HL-60 (cell line): Measurements from ENCODE around the gene PDE6B.

Experiments used
- DNase-seq, 2 experiments: peaks; one replicate each; pipeline ENCODE4 v3.0.0-alpha.2; 2010 to 2020; ENCODE audit warnings: low read depth in 1 of 2, low spot score in 1 of 2
- H3K27ac ChIP-seq: fragments of 250-450 bp; sonication (Bioruptor Pico); replicated peaks from 2 replicates; pipeline ENCODE4 v1.5.1; 2020; ENCODE audit warnings: mild to moderate bottlenecking, moderate library complexity
- H3K27me3 ChIP-seq: fragments of 250-450 bp; sonication (Bioruptor Pico); 2 replicates; pipeline ENCODE4 v1.5.1; 2021; ENCODE audit warnings: mild to moderate bottlenecking, moderate library complexity; ENCODE audit not compliant: insufficient read depth, poor library complexity, severe bottlenecking
- H3K4me3 ChIP-seq: replicated peaks from 2 replicates; pipeline ENCODE4 v1.5.1; 2011; ENCODE audit warnings: mild to moderate bottlenecking, control low read depth, low read length; ENCODE audit not compliant: insufficient read depth
- CTCF ChIP-seq: IDR thresholded peaks from one replicate; pipeline ENCODE4 v1.5.1; 2011; ENCODE audit warnings: low read length, control low read depth, inconsistent platforms; ENCODE audit not compliant: insufficient read depth
- GABPA ChIP-seq: IDR thresholded peaks from 2 replicates; pipeline ENCODE4 v1.6.1; 2012; ENCODE audit warnings: low read depth
- POLR2AphosphoS5 ChIP-seq: IDR thresholded peaks from 2 replicates; pipeline ENCODE4 v1.6.1; 2012; ENCODE audit warnings: low read depth
- SPI1 ChIP-seq: IDR thresholded peaks from 2 replicates; pipeline ENCODE4 v1.6.1; 2012; ENCODE audit warnings: low read depth, mild to moderate bottlenecking, borderline replicate concordance
- TF ChIP-seq, protein P1 (sequence below): IDR thresholded peaks from 2 replicates; pipeline ENCODE4 v1.6.1; 2012; ENCODE audit warnings: low read depth; ENCODE audit not compliant: insufficient replicate concordance

Gene PDE6B

DNA sequence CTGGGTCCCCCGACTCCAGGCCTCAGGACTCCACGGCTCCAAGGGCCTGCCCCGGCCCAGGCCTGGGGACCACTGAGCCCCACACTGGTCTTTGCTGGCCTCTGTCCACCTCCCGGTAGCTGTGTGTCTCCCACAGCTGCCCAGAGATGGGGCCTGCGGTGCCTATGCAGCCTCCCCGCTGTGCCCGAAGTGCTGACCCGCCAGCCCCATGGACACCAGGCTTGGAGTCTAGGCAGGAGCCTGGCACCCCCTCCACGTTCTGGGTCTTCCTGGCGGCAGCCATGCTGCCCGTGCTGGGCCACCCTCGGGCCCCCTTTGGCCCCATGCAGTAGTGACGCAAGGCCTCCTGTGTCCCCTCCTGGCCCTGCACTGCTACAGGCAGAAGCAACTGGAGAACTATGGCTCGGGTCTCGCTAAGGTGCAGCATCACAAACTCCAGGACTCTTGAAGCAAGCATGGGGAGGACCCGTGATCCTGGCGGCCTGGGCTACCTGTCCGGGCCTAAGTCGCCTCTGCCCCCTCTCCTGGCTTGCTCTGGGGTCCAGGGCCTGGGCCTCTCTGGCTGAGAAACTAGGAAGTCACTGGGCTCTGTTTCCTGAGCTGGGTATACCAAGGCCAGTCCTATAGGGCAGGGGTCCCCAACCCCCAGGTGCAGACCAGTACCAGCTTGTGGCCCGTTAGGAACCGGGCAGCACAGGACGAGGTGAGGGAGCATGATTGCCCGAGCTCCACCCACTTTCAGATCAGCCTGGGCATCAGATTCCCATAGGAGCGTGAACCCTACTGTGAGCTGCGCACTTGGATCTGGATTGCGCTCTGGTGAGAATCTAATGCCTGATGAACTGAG lies 49.9 kb downstream of the PDE6B start:
- Histone ChIP-seq H3K4me3 (peak overlapping the region; percentile 82), H3K27ac (peak overlapping the region; percentile 94), H3K27me3 (no peaks in the 10 kb centered on the region)
- peak in 1 of 2 experiments; percentile 31 for DNase-seq
- TF ChIP-seq POLR2AphosphoS5 (no peak), SPI1 (no peak), CTCF (no peak), GABPA (no peak)
- TF ChIP-seq, protein P1, sequence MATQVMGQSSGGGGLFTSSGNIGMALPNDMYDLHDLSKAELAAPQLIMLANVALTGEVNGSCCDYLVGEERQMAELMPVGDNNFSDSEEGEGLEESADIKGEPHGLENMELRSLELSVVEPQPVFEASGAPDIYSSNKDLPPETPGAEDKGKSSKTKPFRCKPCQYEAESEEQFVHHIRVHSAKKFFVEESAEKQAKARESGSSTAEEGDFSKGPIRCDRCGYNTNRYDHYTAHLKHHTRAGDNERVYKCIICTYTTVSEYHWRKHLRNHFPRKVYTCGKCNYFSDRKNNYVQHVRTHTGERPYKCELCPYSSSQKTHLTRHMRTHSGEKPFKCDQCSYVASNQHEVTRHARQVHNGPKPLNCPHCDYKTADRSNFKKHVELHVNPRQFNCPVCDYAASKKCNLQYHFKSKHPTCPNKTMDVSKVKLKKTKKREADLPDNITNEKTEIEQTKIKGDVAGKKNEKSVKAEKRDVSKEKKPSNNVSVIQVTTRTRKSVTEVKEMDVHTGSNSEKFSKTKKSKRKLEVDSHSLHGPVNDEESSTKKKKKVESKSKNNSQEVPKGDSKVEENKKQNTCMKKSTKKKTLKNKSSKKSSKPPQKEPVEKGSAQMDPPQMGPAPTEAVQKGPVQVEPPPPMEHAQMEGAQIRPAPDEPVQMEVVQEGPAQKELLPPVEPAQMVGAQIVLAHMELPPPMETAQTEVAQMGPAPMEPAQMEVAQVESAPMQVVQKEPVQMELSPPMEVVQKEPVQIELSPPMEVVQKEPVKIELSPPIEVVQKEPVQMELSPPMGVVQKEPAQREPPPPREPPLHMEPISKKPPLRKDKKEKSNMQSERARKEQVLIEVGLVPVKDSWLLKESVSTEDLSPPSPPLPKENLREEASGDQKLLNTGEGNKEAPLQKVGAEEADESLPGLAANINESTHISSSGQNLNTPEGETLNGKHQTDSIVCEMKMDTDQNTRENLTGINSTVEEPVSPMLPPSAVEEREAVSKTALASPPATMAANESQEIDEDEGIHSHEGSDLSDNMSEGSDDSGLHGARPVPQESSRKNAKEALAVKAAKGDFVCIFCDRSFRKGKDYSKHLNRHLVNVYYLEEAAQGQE: no peak

DNA sequence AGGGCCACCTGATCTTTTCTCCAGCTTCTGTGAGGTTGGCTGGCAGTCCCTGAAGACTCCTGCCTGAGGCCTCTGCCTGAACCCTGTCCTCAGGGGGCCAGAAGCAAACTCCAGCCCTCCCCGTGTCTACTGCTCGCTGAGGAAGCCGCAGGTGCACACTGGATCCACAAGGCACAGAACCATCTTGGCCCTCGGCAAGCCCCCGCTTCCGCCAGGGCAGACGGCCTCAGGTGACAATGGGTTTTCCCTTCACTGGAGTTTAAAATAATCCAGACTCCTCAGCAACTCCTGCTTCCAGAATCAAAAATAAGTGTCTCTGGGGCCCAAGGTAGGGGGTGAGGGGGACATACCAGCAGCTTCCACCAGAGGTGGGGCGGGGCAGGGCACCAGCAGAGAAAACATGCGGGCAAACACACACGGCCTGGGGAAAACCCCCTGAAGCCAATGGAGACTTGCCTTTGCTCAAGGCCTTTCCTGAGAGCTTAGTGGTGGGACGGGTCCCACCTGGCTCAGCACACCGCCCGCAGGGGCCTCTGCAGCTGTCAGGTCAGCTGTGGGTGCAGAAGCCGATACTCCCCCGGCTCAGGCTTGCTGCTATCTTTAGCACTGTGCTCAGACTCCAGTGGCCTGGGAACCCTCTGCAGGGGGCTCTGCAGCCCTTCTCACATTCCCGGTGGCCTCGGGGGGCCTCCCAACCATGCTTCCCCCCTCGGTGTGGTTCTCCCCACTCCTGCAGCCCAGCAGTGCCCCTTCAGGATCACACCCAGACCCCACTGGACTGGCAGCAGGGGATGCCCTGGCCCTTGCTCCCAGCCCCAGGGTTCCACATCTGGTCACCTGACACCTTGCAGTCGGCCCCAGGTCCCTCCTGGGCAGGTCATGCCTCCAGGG lies 50.9 kb downstream of the PDE6B start:
- TF ChIP-seq CTCF (no peak), GABPA (no peak), POLR2AphosphoS5 (no peak), SPI1 (no peak)
- TF ChIP-seq, protein P1: no peak
- no peak overlapping the region for H3K27ac ChIP-seq
- no peak for DNase-seq
- H3K27me3 ChIP-seq: peaks cover 3% of the 10 kb centered on the region
- no peak overlapping the region for H3K4me3 ChIP-seq

DNA sequence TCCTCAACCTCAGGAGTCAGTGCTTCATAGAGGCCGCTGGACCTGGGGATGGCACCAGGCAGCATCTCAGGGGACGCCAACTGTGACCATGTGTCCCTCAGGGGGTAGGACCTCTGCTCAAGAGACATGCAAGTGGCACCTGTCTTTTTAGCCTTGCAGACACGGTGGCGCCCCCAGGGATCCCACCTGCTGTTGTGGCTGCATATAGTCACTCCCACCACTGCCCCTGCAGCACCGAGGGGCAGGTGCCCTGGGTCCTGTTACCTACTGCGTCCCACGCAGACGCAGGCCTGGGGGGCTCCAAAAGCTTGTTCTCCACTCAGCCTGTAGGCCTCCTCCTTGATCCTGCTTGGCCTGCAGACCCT lies 51.5 kb downstream of the PDE6B start:
- Histone ChIP-seq H3K4me3 (no peak overlapping the region), H3K27ac (no peak overlapping the region), H3K27me3 (peaks cover 3% of the 10 kb centered on the region)
- TF ChIP-seq CTCF (no peak), SPI1 (no peak), POLR2AphosphoS5 (no peak), GABPA (no peak)
- TF ChIP-seq, protein P1: no peak
- DNase-seq: no peak
